WTC11 (cell line): Measurements from ENCODE around the gene PABPN1L. TPM values are rescaled to one million over a fixed set of nuclear protein-coding genes. Genes with fewer than 3 reads are reported as not detected.
"Not testable (repeated sequence)": the region's sequence is repeated elsewhere in the genome, so short reads cannot be mapped to it uniquely, and the experiment has no call there.

Source experiments
- ATAC-seq: fragments of 200-7000 bp; cut with Tn5 transposase; 2 replicates; pipeline ENCODE4 v1.10.0; 2021; ENCODE audit warnings: mild to moderate bottlenecking, moderate library complexity
- CTCF ChIA-PET: fragments of 300-600 bp; sonication (Branson Sonifier 250); formaldehyde crosslinking; loops from one replicate; lab custom pipeline; 2021; ENCODE audit warnings: antibody characterized with exemption; lab: Charles Lee
- POLR2A ChIA-PET: fragments of 350-600 bp; sonication (Branson Sonifier 250); formaldehyde crosslinking; loops from one replicate; lab custom pipeline; 2021; ENCODE audit warnings: antibody characterized with exemption; lab: Charles Lee
- DNase-seq: peaks from one replicate; pipeline ENCODE4 v3.0.0; 2021; ENCODE audit warnings: low spot score
- H3K27ac Mint-ChIP-seq: 2 replicates; pipeline ENCODE4 v1.8.0; 2021; ENCODE audit warnings: mixed read lengths
- H3K27me3 Mint-ChIP-seq: 2 replicates; pipeline ENCODE4 v1.8.0; 2021; ENCODE audit warnings: low read depth, mild to moderate bottlenecking, moderate library complexity, mixed read lengths
- H3K36me3 Mint-ChIP-seq: 2 replicates; pipeline ENCODE4 v1.8.0; 2021; ENCODE audit warnings: mixed read lengths
- H3K4me1 Mint-ChIP-seq: 2 replicates; pipeline ENCODE4 v1.8.0; 2022; ENCODE audit warnings: mixed read lengths
- H3K4me3 Mint-ChIP-seq: 2 replicates; pipeline ENCODE4 v1.8.0; 2021; ENCODE audit warnings: mild to moderate bottlenecking, moderate library complexity, mixed read lengths
- H3K9me3 Mint-ChIP-seq: 2 replicates; pipeline ENCODE4 v1.8.0; 2021; ENCODE audit warnings: mixed read lengths
- CTCF ChIP-seq: fragments of 200-600 bp; IDR thresholded peaks from 2 replicates; pipeline ENCODE4 v1.8.0; 2022; ENCODE audit warnings: antibody characterized with exemption
- ERG ChIP-seq: fragments of 250-450 bp; sonication (Bioruptor Pico); IDR thresholded peaks from 2 replicates; pipeline ENCODE4 v1.8.0; 2021; ENCODE audit warnings: mild to moderate bottlenecking
- MYBL2 ChIP-seq: sonication (generic); formaldehyde crosslinking; IDR thresholded peaks from 2 replicates; pipeline ENCODE4 v1.8.1; 2023; ENCODE audit warnings: mild to moderate bottlenecking, moderate library complexity, missing genetic modification reagents
- NFATC4 ChIP-seq: fragments of 250-450 bp; sonication (Bioruptor Pico); IDR thresholded peaks from 2 replicates; pipeline ENCODE4 v1.9.0; 2021; ENCODE audit warnings: mild to moderate bottlenecking
- USF2 ChIP-seq: sonication (generic); formaldehyde crosslinking; IDR thresholded peaks from 2 replicates; pipeline ENCODE4 v1.8.1; 2023; ENCODE audit warnings: mild to moderate bottlenecking, missing genetic modification reagents, moderate library complexity
- ZNF281 ChIP-seq: sonication (generic); formaldehyde crosslinking; IDR thresholded peaks from 2 replicates; pipeline ENCODE4 v1.8.0; 2023; ENCODE audit warnings: mild to moderate bottlenecking, missing genetic modification reagents
- ZNF317 ChIP-seq: sonication (generic); formaldehyde crosslinking; IDR thresholded peaks from 2 replicates; pipeline ENCODE4 v1.8.1; 2023; ENCODE audit warnings: low read depth, mild to moderate bottlenecking, moderate library complexity, missing genetic modification reagents, borderline replicate concordance
- ZNF425 ChIP-seq: fragments of 250-450 bp; sonication (Bioruptor Pico); conservative IDR thresholded peaks from 2 replicates; pipeline ENCODE4 v1.9.0; 2021; ENCODE audit warnings: mild to moderate bottlenecking
- total RNA-seq: library from RNA; stranded (reverse); gene quantifications from 3 replicates; pipeline ENCODE4 v1.2.3, GENCODE V29; 2021

PABPN1L gene
- total RNA-seq, 1 experiment from 2014 or later: not detected

- TF ChIP-seq NFATC4 (CRISPR knock-in tag): no peak
- TF ChIP-seq MYBL2 (CRISPR knock-in tag): no peak
- TF ChIP-seq ZNF317 (CRISPR knock-in tag): no peak
- TF ChIP-seq ZNF425 (CRISPR knock-in tag): no peak
- TF ChIP-seq USF2 (CRISPR knock-in tag): no peak
- no peak for TF ChIP-seq CTCF
- TF ChIP-seq, all 79 proteins: peak for 0
- Mint-ChIP-seq H3K4me1 (no peaks in the 10 kb centered on the region), H3K4me3 (no peak overlapping the region), H3K27ac (no peak overlapping the region), H3K9me3 (no peaks in the 10 kb centered on the region), H3K27me3 (no peaks in the 10 kb centered on the region; the same call in 1 of the 2 replicates), H3K36me3 (no peaks in the 10 kb centered on the region)
- ATAC-seq: no peak
- POLR2A ChIA-PET: no interaction called here
- CTCF ChIA-PET: no interaction called here
- no peak for DNase-seq
Measured at GRCh38 chr16:88895335-88895734, 28.9 kb upstream of the PABPN1L start.

- no peak for ATAC-seq
- CTCF ChIA-PET: no interaction called here
- no peaks in the 10 kb centered on the region for H3K9me3 Mint-ChIP-seq
Measured at GRCh38 chr16:88894681-88895300, 28.3 kb upstream of the PABPN1L start.

GRCh38 chr16:88894266-88894665, 27.8 kb upstream of the PABPN1L start:
- H3K27ac Mint-ChIP-seq, CTCF ChIA-PET: not testable (repeated sequence)

More at GRCh38 chr16:88894681-88895300, 28.3 kb upstream of the PABPN1L start:
- H3K27me3 Mint-ChIP-seq: peaks cover 2% of the 10 kb centered on the region; the same call in 1 of the 2 replicates
- TF ChIP-seq ZNF281 (CRISPR knock-in tag): no peak
- TF ChIP-seq ERG: no peak
- no peak for TF ChIP-seq CTCF
- TF ChIP-seq, all 79 proteins: peak for 0
- DNase-seq: no peak
- POLR2A ChIA-PET: no interaction called here
- no peak overlapping the region for H3K4me3 Mint-ChIP-seq
- H3K4me1 Mint-ChIP-seq: no peaks in the 10 kb centered on the region
- no peaks in the 10 kb centered on the region for H3K36me3 Mint-ChIP-seq
- H3K27ac Mint-ChIP-seq: no peak overlapping the region

More at GRCh38 chr16:88894266-88894665, 27.8 kb upstream of the PABPN1L start:
- H3K4me3 Mint-ChIP-seq, DNase-seq, H3K4me1 Mint-ChIP-seq, H3K9me3 Mint-ChIP-seq, H3K36me3 Mint-ChIP-seq, H3K27me3 Mint-ChIP-seq, ATAC-seq, POLR2A ChIA-PET: not testable (repeated sequence)
